Skeletal muscle satellite cell (primary cell): ENCODE measurements around the gene LAPTM4A. TPM values are rescaled to one million over a fixed set of nuclear protein-coding genes. Genes with fewer than 3 reads are reported as not detected.

Experiments used
- H3K27me3 ChIP-seq: 2 replicates; pipeline ENCODE4 v1.7.0; 2013; ENCODE audit warnings: low read length; ENCODE audit not compliant: control insufficient read depth, insufficient read depth
- H3K36me3 ChIP-seq: 2 replicates; pipeline ENCODE4 v1.7.0; 2013; ENCODE audit warnings: mild to moderate bottlenecking, control low read depth, low read length; ENCODE audit not compliant: insufficient read depth
- H3K4me1 ChIP-seq: 2 replicates; pipeline ENCODE4 v1.7.0; 2013; ENCODE audit warnings: low read length; ENCODE audit not compliant: control insufficient read depth, insufficient read depth
- H3K4me2 ChIP-seq: 2 replicates; pipeline ENCODE4 v1.7.0; 2013; ENCODE audit warnings: mild to moderate bottlenecking, low read length
- H3K4me3 ChIP-seq: 2 replicates; pipeline ENCODE4 v1.7.0; 2013; ENCODE audit warnings: low read length
- H3K9ac ChIP-seq: 2 replicates; pipeline ENCODE4 v1.7.0; 2013; ENCODE audit warnings: mild to moderate bottlenecking, low read depth, low read length, moderate library complexity
- H3K9me3 ChIP-seq: replicated peaks from 2 replicates; pipeline ENCODE4 v1.7.0; 2013; ENCODE audit warnings: mild to moderate bottlenecking, control low read depth, low read length
- total RNA-seq: library from RNA; depleted of rRNA; stranded (reverse); fragments of >200 nt; gene quantifications from 2 replicates; pipeline ENCODE4 v1.2.3, GENCODE V29; 2012; rRNA removed

Gene LAPTM4A
- total RNA-seq = 130 and 171 TPM in 2 replicates

- no peaks in the 10 kb centered on the region for H3K9me3 ChIP-seq
- H3K4me1 ChIP-seq = peaks cover 27% of the 10 kb centered on the region
- peak within 1 kb of the TSS; percentile 95 for H3K4me2 ChIP-seq
- peak within 1 kb of the TSS; percentile 86 for H3K4me3 ChIP-seq
- H3K27me3 ChIP-seq = no peaks in the 10 kb centered on the region
- peak within 1 kb of the TSS; percentile 90 for H3K9ac ChIP-seq
- H3K36me3 ChIP-seq = no peaks in the 10 kb centered on the region
Measured at GRCh38 chr2:20051532-20052228, at the start of gene LAPTM4A. Gene LAPTM4A, minus strand, starts transcription at chr2:20051628. Its CDS starts 108 bp downstream, at chr2:20051520.

- Histone ChIP-seq H3K4me1 (no peaks in the 10 kb centered on the region), H3K9me3 (no peaks in the 10 kb centered on the region), H3K4me3 (no peak overlapping the region), H3K9ac (no peak overlapping the region), H3K27me3 (peaks cover 6% of the 10 kb centered on the region), H3K36me3 (no peaks in the 10 kb centered on the region), H3K4me2 (no peak overlapping the region)
Measured at GRCh38 chr2:20100711-20101110, 49.3 kb upstream of the LAPTM4A start.

GRCh38 chr2:20099780-20100179 is 48.4 kb upstream of the LAPTM4A start:
- H3K36me3 ChIP-seq = no peaks in the 10 kb centered on the region
- no peak overlapping the region for H3K4me2 ChIP-seq
- peaks cover 3% of the 10 kb centered on the region for H3K27me3 ChIP-seq
- no peaks in the 10 kb centered on the region for H3K9me3 ChIP-seq
- H3K4me3 ChIP-seq = no peak overlapping the region
- H3K4me1 ChIP-seq = peaks cover 6% of the 10 kb centered on the region
- H3K9ac ChIP-seq = no peak overlapping the region

GRCh38 chr2:20097889-20098714 is 46.7 kb upstream of the LAPTM4A start:
- no peaks in the 10 kb centered on the region for H3K36me3 ChIP-seq
- H3K9ac ChIP-seq = no peak overlapping the region
- peak overlapping the region; percentile 48 for H3K4me2 ChIP-seq
- H3K4me1 ChIP-seq = peaks cover 23% of the 10 kb centered on the region
- no peak overlapping the region for H3K4me3 ChIP-seq
- H3K27me3 ChIP-seq = peaks cover 3% of the 10 kb centered on the region
- no peaks in the 10 kb centered on the region for H3K9me3 ChIP-seq

- Histone ChIP-seq H3K4me3 (no peak overlapping the region), H3K4me1 (peaks cover 46% of the 10 kb centered on the region), H3K36me3 (no peaks in the 10 kb centered on the region), H3K9me3 (no peaks in the 10 kb centered on the region), H3K27me3 (peaks cover 3% of the 10 kb centered on the region), H3K4me2 (no peak overlapping the region), H3K9ac (no peak overlapping the region)
Measured at GRCh38 chr2:20095469-20095868, 44.0 kb upstream of the LAPTM4A start.

- Histone ChIP-seq H3K36me3 (no peaks in the 10 kb centered on the region), H3K4me2 (peak overlapping the region; percentile 15), H3K4me3 (no peak overlapping the region), H3K9ac (no peak overlapping the region), H3K9me3 (no peaks in the 10 kb centered on the region), H3K27me3 (no peaks in the 10 kb centered on the region), H3K4me1 (peaks cover 47% of the 10 kb centered on the region)
Measured at GRCh38 chr2:20094955-20095354, 43.5 kb upstream of the LAPTM4A start.

- peak overlapping the region; percentile 52 for H3K9ac ChIP-seq
- H3K27me3 ChIP-seq = no peaks in the 10 kb centered on the region
- H3K9me3 ChIP-seq = no peaks in the 10 kb centered on the region
- peak overlapping the region; percentile 15 for H3K4me2 ChIP-seq
- no peaks in the 10 kb centered on the region for H3K36me3 ChIP-seq
- H3K4me1 ChIP-seq = peaks cover 47% of the 10 kb centered on the region
- H3K4me3 ChIP-seq = no peak overlapping the region
Measured at GRCh38 chr2:20094142-20094755, 42.8 kb upstream of the LAPTM4A start.

GRCh38 chr2:20093263-20094141 is 42.1 kb upstream of the LAPTM4A start:
- Histone ChIP-seq H3K4me2 (peak overlapping the region; percentile 15), H3K4me3 (no peak overlapping the region), H3K9me3 (no peaks in the 10 kb centered on the region), H3K36me3 (no peaks in the 10 kb centered on the region), H3K4me1 (peaks cover 47% of the 10 kb centered on the region), H3K9ac (peak overlapping the region; percentile 52), H3K27me3 (no peaks in the 10 kb centered on the region)

GRCh38 chr2:20092901-20093235 is 41.4 kb upstream of the LAPTM4A start:
- H3K9ac ChIP-seq = no peak overlapping the region
- no peaks in the 10 kb centered on the region for H3K36me3 ChIP-seq
- no peak overlapping the region for H3K4me2 ChIP-seq
- no peaks in the 10 kb centered on the region for H3K27me3 ChIP-seq
- H3K4me1 ChIP-seq = peaks cover 47% of the 10 kb centered on the region
- H3K9me3 ChIP-seq = no peaks in the 10 kb centered on the region
- no peak overlapping the region for H3K4me3 ChIP-seq

- Histone ChIP-seq H3K9ac (peak overlapping the region; percentile 55), H3K36me3 (no peaks in the 10 kb centered on the region), H3K4me3 (no peak overlapping the region), H3K4me2 (peak overlapping the region; percentile 69), H3K9me3 (no peaks in the 10 kb centered on the region), H3K27me3 (no peaks in the 10 kb centered on the region), H3K4me1 (peaks cover 47% of the 10 kb centered on the region)
Measured at GRCh38 chr2:20092226-20092900, 40.9 kb upstream of the LAPTM4A start.
